Chondrocyte (in vitro differentiated cells): ENCODE measurements around the gene PXT1. TPM values are rescaled to one million over a fixed set of nuclear protein-coding genes. Genes with fewer than 3 reads are reported as not detected.

Source experiments
- DNase-seq: peaks from one replicate; pipeline ENCODE4 v3.0.0; 2021; ENCODE audit warnings: mixed read lengths, low spot score
- H3K27ac Mint-ChIP-seq: one replicate; pipeline ENCODE4 v1.8.0; 2021; ENCODE audit warnings: mild to moderate bottlenecking, moderate library complexity, mixed read lengths; ENCODE audit not compliant: unreplicated experiment
- H3K27me3 Mint-ChIP-seq: 2 replicates; pipeline ENCODE4 v1.8.0; 2021; ENCODE audit warnings: low read depth, mixed read lengths
- H3K36me3 Mint-ChIP-seq: 2 replicates; pipeline ENCODE4 v1.8.0; 2021; ENCODE audit warnings: low read depth, mixed read lengths
- H3K4me1 Mint-ChIP-seq: 2 replicates; pipeline ENCODE4 v1.8.0; 2021; ENCODE audit warnings: low read depth, mild to moderate bottlenecking, mixed read lengths
- H3K4me3 Mint-ChIP-seq: one replicate; pipeline ENCODE4 v1.8.0; 2021; ENCODE audit warnings: mild to moderate bottlenecking, moderate library complexity, mixed read lengths; ENCODE audit not compliant: unreplicated experiment
- H3K9me3 Mint-ChIP-seq: 2 replicates; pipeline ENCODE4 v1.8.0; 2021; ENCODE audit warnings: low read depth, mixed read lengths
- CTCF ChIP-seq: fragments of 200-600 bp; sonication (generic); IDR thresholded peaks from 2 replicates; pipeline ENCODE4 v1.5.0; 2021; ENCODE audit warnings: antibody characterized with exemption, mild to moderate bottlenecking, moderate library complexity
- total RNA-seq: library from RNA; stranded (reverse); gene quantifications from 3 replicates; pipeline ENCODE4 v1.2.1, GENCODE V29; 2021

Gene PXT1
- total RNA-seq, 1 donor from 2014 or later: not detected

GRCh38 chr6:36469148-36469661 is 26.6 kb upstream of the PXT1 start:
- peaks cover 20% of the 10 kb centered on the region for H3K4me1 Mint-ChIP-seq
- H3K4me3 Mint-ChIP-seq: no peak overlapping the region
- no peak for TF ChIP-seq CTCF
- no peaks in the 10 kb centered on the region for H3K27me3 Mint-ChIP-seq
- H3K9me3 Mint-ChIP-seq: no peaks in the 10 kb centered on the region
- H3K27ac Mint-ChIP-seq: no peak overlapping the region
- no peak for DNase-seq
- peaks cover 6% of the 10 kb centered on the region for H3K36me3 Mint-ChIP-seq

GRCh38 chr6:36467625-36468024 is 25.0 kb upstream of the PXT1 start:
- H3K4me3 Mint-ChIP-seq: no peak overlapping the region
- H3K27me3 Mint-ChIP-seq: no peaks in the 10 kb centered on the region
- peaks cover 24% of the 10 kb centered on the region for H3K4me1 Mint-ChIP-seq
- peaks cover 6% of the 10 kb centered on the region for H3K36me3 Mint-ChIP-seq
- TF ChIP-seq CTCF: no peak
- DNase-seq: no peak
- H3K9me3 Mint-ChIP-seq: peaks cover 1% of the 10 kb centered on the region
- H3K27ac Mint-ChIP-seq: no peak overlapping the region

- Mint-ChIP-seq H3K36me3 (no peaks in the 10 kb centered on the region), H3K4me1 (peaks cover 25% of the 10 kb centered on the region), H3K4me3 (no peak overlapping the region), H3K27ac (peak overlapping the region; percentile 25), H3K9me3 (peaks cover 3% of the 10 kb centered on the region), H3K27me3 (no peaks in the 10 kb centered on the region)
- DNase-seq: no peak
- TF ChIP-seq CTCF: no peak
These were observed 21.6 kb upstream of the PXT1 start for GRCh38 chr6:36464233-36464632.

GRCh38 chr6:36463676-36464075 is 21.0 kb upstream of the PXT1 start:
- H3K27ac Mint-ChIP-seq: peak overlapping the region; percentile 25

GRCh38 chr6:36461646-36462045 is 19.0 kb upstream of the PXT1 start:
- DNase-seq: no peak
- H3K4me1 Mint-ChIP-seq: peaks cover 22% of the 10 kb centered on the region
- peaks cover 3% of the 10 kb centered on the region for H3K9me3 Mint-ChIP-seq
- H3K36me3 Mint-ChIP-seq: no peaks in the 10 kb centered on the region
- no peaks in the 10 kb centered on the region for H3K27me3 Mint-ChIP-seq
- H3K4me3 Mint-ChIP-seq: no peak overlapping the region
- TF ChIP-seq CTCF: no peak
- peak overlapping the region; percentile 23 for H3K27ac Mint-ChIP-seq

More at GRCh38 chr6:36463676-36464075, 21.0 kb upstream of the PXT1 start:
- Mint-ChIP-seq H3K4me1 (peaks cover 22% of the 10 kb centered on the region), H3K27me3 (no peaks in the 10 kb centered on the region), H3K9me3 (peaks cover 3% of the 10 kb centered on the region), H3K36me3 (no peaks in the 10 kb centered on the region), H3K4me3 (no peak overlapping the region)
- TF ChIP-seq CTCF: no peak
- DNase-seq: no peak
